ENCODE data around the gene CIDEC.
A peak's percentile ranks its signal among the peaks of the same experiment; 100 is the strongest.

DNA sequence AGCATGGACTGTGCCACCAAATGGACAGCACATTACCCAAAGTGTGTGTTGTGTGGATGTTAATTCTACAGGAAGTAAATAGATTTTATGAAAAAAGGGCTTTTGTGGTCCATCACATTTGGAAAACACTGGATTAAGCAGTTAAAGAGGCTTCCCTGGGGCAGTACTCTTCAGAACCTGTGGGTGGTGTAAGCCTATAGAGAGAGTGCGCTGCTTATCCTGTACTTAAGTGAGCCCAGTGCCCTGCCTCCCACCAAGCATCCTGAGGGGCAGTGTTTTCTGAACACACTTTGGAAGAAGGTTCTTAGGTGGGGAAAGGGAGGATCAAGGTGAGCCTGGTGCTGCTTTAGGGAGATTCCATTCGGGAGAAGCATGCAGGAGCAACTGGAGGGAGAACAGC is 59.1 kb downstream of the CIDEC start:
- TF ChIP-seq, protein P1, sequence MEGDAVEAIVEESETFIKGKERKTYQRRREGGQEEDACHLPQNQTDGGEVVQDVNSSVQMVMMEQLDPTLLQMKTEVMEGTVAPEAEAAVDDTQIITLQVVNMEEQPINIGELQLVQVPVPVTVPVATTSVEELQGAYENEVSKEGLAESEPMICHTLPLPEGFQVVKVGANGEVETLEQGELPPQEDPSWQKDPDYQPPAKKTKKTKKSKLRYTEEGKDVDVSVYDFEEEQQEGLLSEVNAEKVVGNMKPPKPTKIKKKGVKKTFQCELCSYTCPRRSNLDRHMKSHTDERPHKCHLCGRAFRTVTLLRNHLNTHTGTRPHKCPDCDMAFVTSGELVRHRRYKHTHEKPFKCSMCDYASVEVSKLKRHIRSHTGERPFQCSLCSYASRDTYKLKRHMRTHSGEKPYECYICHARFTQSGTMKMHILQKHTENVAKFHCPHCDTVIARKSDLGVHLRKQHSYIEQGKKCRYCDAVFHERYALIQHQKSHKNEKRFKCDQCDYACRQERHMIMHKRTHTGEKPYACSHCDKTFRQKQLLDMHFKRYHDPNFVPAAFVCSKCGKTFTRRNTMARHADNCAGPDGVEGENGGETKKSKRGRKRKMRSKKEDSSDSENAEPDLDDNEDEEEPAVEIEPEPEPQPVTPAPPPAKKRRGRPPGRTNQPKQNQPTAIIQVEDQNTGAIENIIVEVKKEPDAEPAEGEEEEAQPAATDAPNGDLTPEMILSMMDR (IDR thresholded peaks at IDR 0.05): peak; percentile 31
- TF ChIP-seq ZFX (IDR thresholded peaks at IDR 0.05; ENCODE audit: borderline replicate concordance): no peak
